Hematopoietic multipotent progenitor cell treated with erythropoietin and hydrocortisone succinate and interleukin-3 and kit ligand, for 15 days (in vitro differentiated cells): Measurements from ENCODE around the gene PMVK.
"Not testable (repeated sequence)": the region's sequence is repeated elsewhere in the genome, so short reads cannot be mapped to it uniquely, and the experiment has no call there.

Source experiments
- DNase-seq: peaks from one replicate; pipeline ENCODE4 v3.0.0-alpha.2; 2015; ENCODE audit warnings: low spot score

The PMVK gene

GRCh38 chr1:154936555-154937084 is at the start of gene PMVK:
Gene PMVK, minus strand, starts transcription at chr1:154936719. Its CDS starts 34 bp downstream, at chr1:154936685.
- peak; percentile 96 for DNase-seq

GRCh38 chr1:154983776-154984466 is 47.4 kb upstream of the PMVK start:
- no peak for DNase-seq

GRCh38 chr1:154982897-154983648 is 46.6 kb upstream of the PMVK start, which contains the start of gene FLAD1:
Gene FLAD1, plus strand, starts transcription at chr1:154983344. Its CDS starts 351 bp downstream, at chr1:154983695.
- peak; percentile 98 for DNase-seq

GRCh38 chr1:154982341-154982740 is 45.8 kb upstream of the PMVK start:
- DNase-seq, result no peak

GRCh38 chr1:154978360-154978759 is 41.8 kb upstream of the PMVK start:
- DNase-seq, result no peak

- not testable (repeated sequence) for DNase-seq
These were observed 41.2 kb upstream of the PMVK start for GRCh38 chr1:154977762-154978161.

GRCh38 chr1:154975409-154976059 is 39.0 kb upstream of the PMVK start:
- peak; percentile 61 for DNase-seq

GRCh38 chr1:154974808-154975408 is 38.4 kb upstream of the PMVK start:
- peak; percentile 97 for DNase-seq

- DNase-seq, result peak; percentile 100
These were observed 37.7 kb upstream of the PMVK start, which contains the start of gene CKS1B for GRCh38 chr1:154974102-154974807. Gene CKS1B, plus strand, starts transcription at chr1:154974681. Its CDS starts 65 bp downstream, at chr1:154974746.

GRCh38 chr1:154973344-154974101 is 37.0 kb upstream of the PMVK start:
- DNase-seq, result peak; percentile 100

GRCh38 chr1:154972517-154973343 is 36.2 kb upstream of the PMVK start:
- DNase-seq, result no peak

- DNase-seq, result no peak
These were observed 35.6 kb upstream of the PMVK start for GRCh38 chr1:154972213-154972516.

GRCh38 chr1:154971341-154971998 is 35.0 kb upstream of the PMVK start:
- no peak for DNase-seq

- DNase-seq, result peak; percentile 86
These were observed 34.3 kb upstream of the PMVK start, which contains the start of gene SHC1 for GRCh38 chr1:154970631-154971340. Gene SHC1, minus strand, starts transcription at chr1:154970747. Its CDS starts 221 bp downstream, at chr1:154970526.

- no peak for DNase-seq
These were observed 33.4 kb upstream of the PMVK start for GRCh38 chr1:154969860-154970452.

GRCh38 chr1:154969246-154969645 is 32.7 kb upstream of the PMVK start:
- no peak for DNase-seq

- DNase-seq, result no peak
These were observed 32.2 kb upstream of the PMVK start for GRCh38 chr1:154968731-154969130.

GRCh38 chr1:154967331-154967950 is 30.9 kb upstream of the PMVK start:
- no peak for DNase-seq
